Mucosa of descending colon (tissue), 3 donors: Measurements from ENCODE around the gene USP8. TPM values are rescaled to one million over a fixed set of nuclear protein-coding genes. Genes with fewer than 3 reads are reported as not detected.
"Not testable (repeated sequence)": the region's sequence is repeated elsewhere in the genome, so short reads cannot be mapped to it uniquely, and the experiment has no call there.

Experiments used
- ATAC-seq: fragments of 200-7000 bp; cut with Tn5 transposase; one replicate; pipeline ENCODE4 v1.9.1; 2020; ENCODE audit warnings: mild to moderate bottlenecking, moderate library complexity
- DNase-seq, 3 donors: peaks; one replicate each; pipeline ENCODE4 v3.0.0-alpha.2; 2020
- H3K36me3 ChIP-seq: fragments of 200-600 bp; one replicate; pipeline ENCODE4 v1.8.0; 2021; ENCODE audit warnings: low read depth, mild to moderate bottlenecking
- H3K4me1 ChIP-seq: fragments of 200-600 bp; one replicate; pipeline ENCODE4 v1.8.0; 2021; ENCODE audit warnings: low read depth, mild to moderate bottlenecking
- H3K4me3 ChIP-seq: fragments of 200-600 bp; one replicate; pipeline ENCODE4 v1.8.0; 2021; ENCODE audit warnings: mild to moderate bottlenecking
- H3K9me3 ChIP-seq: fragments of 200-600 bp; one replicate; pipeline ENCODE4 v1.8.0; 2021; ENCODE audit warnings: mild to moderate bottlenecking
- intact Hi-C, 2 donors: fragments of 100-400 bp; cut with DNase I in 1 of 2; cut with micrococcal nuclease in 1 of 2; formaldehyde crosslinking; loops; one replicate each; pipeline versions ENCODE4 v1.11.0 to v1.11.1; 2022; cut with DNase I, micrococcal nuclease
- total RNA-seq, 3 donors: library from RNA; stranded (reverse); fragmentation: NEBNext Ultra II Directional in 2 of 3; extraction: Animal tissue kit (Norgen Biotek cat#: 25700) in 2 of 3; gene quantifications; one replicate each; pipeline versions ENCODE4 v1.2.1 to v1.2.4, GENCODE V29; 2021 to 2023
- TF ChIP-seq, protein P1 (sequence below): fragments of 200-600 bp; IDR thresholded peaks from one replicate; pipeline ENCODE4 v1.8.0; 2022; ENCODE audit warnings: antibody characterized with exemption, mild to moderate bottlenecking
- donor health status: DM: no; HTN: no; CAD: no; lungs with moderate emphysema.
- donor health status: DM: no; HTN: no; CAD: no.
- donor health status: DM: no; HTN: yes; CAD: no.

USP8 gene
- total RNA-seq, 3 donors from 2014 or later = 66.9 to 87.6 (median 84.4) TPM

DNA sequence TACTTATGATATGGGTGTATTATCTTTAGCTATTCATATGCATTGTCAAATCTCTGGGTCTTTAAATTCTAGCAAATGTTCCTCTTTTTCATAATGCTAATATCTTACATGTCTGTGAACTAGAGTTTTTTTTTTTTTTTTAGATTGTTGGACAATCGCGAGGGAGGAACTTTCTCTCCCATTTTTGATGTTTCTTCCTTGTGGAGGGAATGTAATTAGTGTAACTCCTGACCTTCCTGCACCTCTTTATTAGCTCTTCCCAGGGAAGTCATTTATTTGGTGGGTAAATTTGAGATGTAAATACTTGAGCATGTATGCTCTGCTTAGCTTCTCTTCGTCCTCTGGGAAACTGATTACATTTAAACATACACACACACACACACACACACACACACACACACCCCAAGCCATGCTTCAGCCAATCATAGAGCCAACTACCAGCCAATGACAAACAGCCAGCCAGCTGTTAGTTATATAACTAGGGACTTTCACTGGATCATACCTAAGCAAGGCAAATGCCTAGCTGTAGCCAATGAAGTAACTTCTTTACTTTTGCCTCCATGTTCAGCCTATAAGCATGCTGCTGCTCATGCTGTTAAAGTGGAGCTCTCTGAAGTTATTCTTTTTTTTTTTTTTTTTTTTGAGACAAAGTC, 8.3 kb upstream of the USP8 start:
- Histone ChIP-seq H3K4me3 (no peak overlapping the region), H3K9me3 (no peaks in the 10 kb centered on the region), H3K4me1 (no peaks in the 10 kb centered on the region), H3K36me3 (no peaks in the 10 kb centered on the region)
- TF ChIP-seq, protein P1, sequence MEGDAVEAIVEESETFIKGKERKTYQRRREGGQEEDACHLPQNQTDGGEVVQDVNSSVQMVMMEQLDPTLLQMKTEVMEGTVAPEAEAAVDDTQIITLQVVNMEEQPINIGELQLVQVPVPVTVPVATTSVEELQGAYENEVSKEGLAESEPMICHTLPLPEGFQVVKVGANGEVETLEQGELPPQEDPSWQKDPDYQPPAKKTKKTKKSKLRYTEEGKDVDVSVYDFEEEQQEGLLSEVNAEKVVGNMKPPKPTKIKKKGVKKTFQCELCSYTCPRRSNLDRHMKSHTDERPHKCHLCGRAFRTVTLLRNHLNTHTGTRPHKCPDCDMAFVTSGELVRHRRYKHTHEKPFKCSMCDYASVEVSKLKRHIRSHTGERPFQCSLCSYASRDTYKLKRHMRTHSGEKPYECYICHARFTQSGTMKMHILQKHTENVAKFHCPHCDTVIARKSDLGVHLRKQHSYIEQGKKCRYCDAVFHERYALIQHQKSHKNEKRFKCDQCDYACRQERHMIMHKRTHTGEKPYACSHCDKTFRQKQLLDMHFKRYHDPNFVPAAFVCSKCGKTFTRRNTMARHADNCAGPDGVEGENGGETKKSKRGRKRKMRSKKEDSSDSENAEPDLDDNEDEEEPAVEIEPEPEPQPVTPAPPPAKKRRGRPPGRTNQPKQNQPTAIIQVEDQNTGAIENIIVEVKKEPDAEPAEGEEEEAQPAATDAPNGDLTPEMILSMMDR = no peak
- intact Hi-C loops = no loop called here
- DNase-seq (peak in 1 of 3 donors; percentile 43), ATAC-seq (peak; percentile 71)

DNA sequence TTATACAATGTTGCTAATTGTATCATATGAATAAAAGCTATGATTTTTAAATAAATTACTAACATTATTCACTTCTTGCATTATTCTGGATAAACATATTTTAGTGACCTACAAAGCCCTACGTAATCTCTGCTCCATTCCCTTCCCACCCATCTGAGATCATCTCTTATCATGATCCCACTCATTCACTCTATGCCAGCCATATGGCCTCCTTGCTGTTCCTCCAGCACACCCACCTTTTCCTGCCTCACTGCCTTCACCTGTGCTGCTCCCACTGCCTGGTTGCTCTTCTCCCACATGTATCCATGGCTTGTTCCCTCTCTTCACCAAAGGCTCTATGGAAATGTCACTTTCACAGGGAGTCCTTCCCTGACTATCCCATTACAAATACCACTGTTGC, 7.3 kb upstream of the USP8 start:
- intact Hi-C loops = no loop called here
- H3K4me3 ChIP-seq = no peak overlapping the region

DNA sequence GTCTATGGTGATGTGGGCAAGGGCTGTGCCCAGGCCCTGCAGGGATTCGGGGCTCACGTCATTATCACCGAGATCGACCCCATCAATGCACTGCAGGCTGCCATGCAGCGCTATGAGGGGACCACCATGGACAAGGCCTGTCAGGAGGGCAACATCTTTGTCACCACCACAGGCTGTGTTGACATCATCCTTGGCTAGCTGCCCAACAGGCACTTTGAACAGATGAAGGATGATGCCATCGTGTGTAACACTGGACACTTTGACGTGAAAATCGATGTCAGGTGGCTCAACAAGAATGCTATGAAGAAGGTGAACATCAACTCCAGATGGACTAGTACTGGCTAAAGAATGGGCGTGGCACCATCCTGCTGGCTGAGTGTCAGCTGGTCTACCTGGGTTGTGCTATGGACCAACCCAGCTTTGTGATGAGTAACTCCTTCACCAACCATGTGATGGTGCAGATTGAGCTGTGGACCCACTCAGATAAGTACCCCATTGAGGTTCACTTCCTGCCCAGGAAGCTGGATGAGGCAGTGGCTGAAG, 6.1 kb upstream of the USP8 start:
- Histone ChIP-seq H3K9me3 (no peaks in the 10 kb centered on the region), H3K4me1 (no peaks in the 10 kb centered on the region), H3K36me3 (no peaks in the 10 kb centered on the region), H3K4me3 (no peak overlapping the region)
- intact Hi-C loops = no loop called here
- TF ChIP-seq, protein P1 = no peak
- DNase-seq = no peak
- ATAC-seq = no peak

More for the DNA sequence above, 7.3 kb upstream of the USP8 start:
- ATAC-seq (no peak), DNase-seq (no peak)
- TF ChIP-seq, protein P1 = no peak
- H3K9me3 ChIP-seq = no peaks in the 10 kb centered on the region
- H3K36me3 ChIP-seq = no peaks in the 10 kb centered on the region
- no peaks in the 10 kb centered on the region for H3K4me1 ChIP-seq

DNA sequence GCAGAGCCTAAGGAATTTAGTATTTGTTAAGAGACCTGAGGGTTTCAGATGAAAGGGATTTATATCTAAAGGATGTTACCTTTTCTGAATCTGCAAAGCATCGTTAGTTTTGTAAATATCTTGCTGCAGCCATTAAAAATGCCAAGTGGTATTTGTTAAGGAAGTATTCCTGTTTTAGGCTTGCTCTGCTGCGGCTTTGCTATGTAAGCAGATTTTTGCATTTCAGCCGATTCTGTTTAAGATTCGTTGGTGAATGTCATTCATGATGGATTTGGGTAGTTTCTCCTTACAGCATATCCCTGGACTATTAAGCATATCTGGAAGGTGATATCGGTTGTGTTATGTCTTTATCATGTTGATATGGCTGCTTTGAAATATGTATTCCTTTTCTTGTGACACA, 1.0 kb downstream of the USP8 start:
- ATAC-seq (no peak), DNase-seq (no peak)
- Histone ChIP-seq H3K4me1 (peaks cover 4% of the 10 kb centered on the region), H3K36me3 (no peaks in the 10 kb centered on the region), H3K4me3 (peak overlapping the region; percentile 10), H3K9me3 (no peaks in the 10 kb centered on the region)
- intact Hi-C loops = no loop called here
- TF ChIP-seq, protein P1 = no peak

DNA sequence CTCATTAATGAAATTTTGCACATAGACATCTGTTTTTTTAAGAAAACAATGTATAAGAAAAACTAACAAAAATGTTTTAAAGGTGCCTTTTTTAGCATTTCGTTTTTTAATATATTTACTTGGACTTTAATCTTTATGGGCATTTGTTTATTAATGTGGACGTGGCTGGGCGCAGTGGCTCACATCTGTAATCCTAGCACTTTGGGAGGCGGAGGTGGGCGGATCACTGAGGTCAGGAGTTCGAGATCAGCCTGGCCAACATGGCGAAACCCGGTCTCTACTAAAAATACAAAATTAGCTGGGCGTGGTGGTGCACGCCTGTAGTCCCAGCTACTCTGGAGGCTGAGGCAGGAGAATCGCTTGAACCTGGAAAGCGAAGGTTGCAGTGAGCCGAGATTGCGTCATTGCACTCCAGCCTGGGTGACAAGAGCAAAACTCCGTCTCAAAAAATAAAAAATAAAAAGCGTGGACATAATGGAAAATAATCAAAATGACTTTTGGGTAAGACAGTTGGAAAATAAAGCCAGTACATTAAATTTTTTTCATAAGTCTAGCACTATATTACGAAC, 1.6 kb downstream of the USP8 start:
- ATAC-seq, H3K4me1 ChIP-seq, H3K36me3 ChIP-seq, H3K9me3 ChIP-seq, intact Hi-C loops, H3K4me3 ChIP-seq: not testable (repeated sequence)
- peak in 1 of 3 donors; percentile 10 for DNase-seq

DNA sequence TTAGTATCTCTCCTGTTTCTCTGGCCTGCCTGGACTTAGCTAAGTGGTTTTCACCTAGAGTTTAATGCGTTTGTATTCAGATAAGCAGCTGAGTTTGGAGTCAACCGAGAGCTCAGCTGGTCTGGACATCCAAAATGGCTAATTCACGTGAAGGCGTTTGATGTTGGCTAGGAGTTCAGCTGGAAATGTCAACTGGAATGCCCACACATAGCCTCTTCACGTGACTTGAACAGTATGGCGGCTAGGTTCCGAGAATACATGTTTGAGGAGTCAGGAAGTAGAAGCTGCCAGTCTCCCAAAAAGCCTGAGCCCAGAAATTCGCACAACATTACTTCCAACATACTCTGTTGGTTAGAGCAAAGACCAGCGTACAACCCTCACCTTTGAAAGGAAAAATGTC, 2.2 kb downstream of the USP8 start:
- Histone ChIP-seq H3K36me3 (no peaks in the 10 kb centered on the region), H3K4me3 (no peak overlapping the region), H3K9me3 (no peaks in the 10 kb centered on the region), H3K4me1 (peaks cover 4% of the 10 kb centered on the region)
- DNase-seq (no peak), ATAC-seq (no peak)
- intact Hi-C loops = no loop called here
- TF ChIP-seq, protein P1 = no peak
